ENCODE data around the gene CPSF2. TPM values are rescaled to one million over a fixed set of nuclear protein-coding genes. Genes with fewer than 3 reads are reported as not detected.

CPSF2 gene
- total RNA-seq, 1 experiment from 2014 or later = 116 TPM

DNA sequence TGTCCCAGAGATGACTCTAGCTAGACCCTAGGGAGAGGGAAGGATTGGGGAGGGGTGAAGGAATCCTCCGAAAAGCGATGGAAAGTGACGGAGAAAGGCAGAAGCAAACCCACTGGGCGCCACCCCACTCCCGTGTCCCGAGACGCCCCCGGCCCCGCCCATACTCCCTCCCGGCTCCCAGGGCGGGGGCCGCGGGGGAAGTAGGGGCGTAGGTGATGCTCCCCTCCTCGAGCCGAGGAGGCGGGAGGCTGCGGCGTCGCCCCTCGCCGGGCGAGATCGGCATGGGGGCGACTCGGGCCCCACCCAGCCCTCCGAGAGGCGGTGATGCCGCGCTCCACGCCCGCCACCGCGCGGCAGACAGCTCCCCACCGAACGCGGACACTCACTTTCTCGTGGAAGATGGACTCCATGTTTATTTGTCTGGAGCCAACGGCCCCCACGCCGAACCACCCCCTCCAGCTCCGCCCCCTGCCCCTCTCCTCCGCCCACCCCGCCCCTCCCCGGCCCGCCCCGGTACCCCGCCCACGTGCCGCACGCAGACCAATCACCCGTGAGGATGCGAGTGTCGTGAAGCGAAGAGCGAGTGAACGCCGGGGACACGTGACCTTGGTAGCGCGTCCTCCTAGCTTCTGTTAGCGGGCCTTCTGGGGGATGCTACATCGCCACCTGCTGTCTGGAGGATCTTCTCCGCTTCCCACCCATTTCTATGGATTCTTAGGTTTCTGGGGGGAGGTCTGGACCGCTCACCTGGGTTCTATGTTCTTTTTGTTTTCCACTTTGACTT is 15.4 kb upstream of the CPSF2 start, which contains the start of gene ATXN3:
Gene ATXN3 (minus strand): TSS at position 440 of the 784 bp plus-strand sequence. CDS start 30 bp downstream, at position 410.
- ChIA-PET CTCF (interaction anchor here (0.6 to 3.9 kb wide), 14 partner anchors 8 to 749 kb away, joined by 3 to 55 read pairs (median 4); partner anchors contain the start of genes CPSF2 and NDUFB1), POLR2A (interaction anchor here (0.6 to 6.7 kb wide), 17 partner anchors 9 to 1006 kb away, joined by 3 to 176 read pairs (median 3); partner anchors contain the start of genes CPSF2, LGMN, NDUFB1 and TRIP11)
- Mint-ChIP-seq H3K27ac (ENCODE audit: low read depth, unreplicated experiment) (peak within 1 kb of the TSS; percentile 93), H3K4me3 (ENCODE audit: unreplicated experiment) (peak within 1 kb of the TSS; percentile 97), H3K27me3 (ENCODE audit: insufficient read depth, unreplicated experiment) (no peaks in the 10 kb centered on the region), H3K36me3 (ENCODE audit: insufficient read depth, unreplicated experiment) (peaks cover 7% of the 10 kb centered on the region), H3K4me1 (ENCODE audit: insufficient read depth, unreplicated experiment) (peaks cover 24% of the 10 kb centered on the region), H3K9me3 (ENCODE audit: unreplicated experiment) (no peaks in the 10 kb centered on the region)
- intact Hi-C loops (cut with micrococcal nuclease) = loop anchor here (2.0 kb wide), 1 partner anchor 66 kb away; the partner anchor contains the start of gene TRIP11
- BruUV-seq (replicated peaks) = no TSS peak
- peak; percentile 98 for DNase-seq (ENCODE audit: unreplicated experiment)
- TF ChIP-seq, protein P1, sequence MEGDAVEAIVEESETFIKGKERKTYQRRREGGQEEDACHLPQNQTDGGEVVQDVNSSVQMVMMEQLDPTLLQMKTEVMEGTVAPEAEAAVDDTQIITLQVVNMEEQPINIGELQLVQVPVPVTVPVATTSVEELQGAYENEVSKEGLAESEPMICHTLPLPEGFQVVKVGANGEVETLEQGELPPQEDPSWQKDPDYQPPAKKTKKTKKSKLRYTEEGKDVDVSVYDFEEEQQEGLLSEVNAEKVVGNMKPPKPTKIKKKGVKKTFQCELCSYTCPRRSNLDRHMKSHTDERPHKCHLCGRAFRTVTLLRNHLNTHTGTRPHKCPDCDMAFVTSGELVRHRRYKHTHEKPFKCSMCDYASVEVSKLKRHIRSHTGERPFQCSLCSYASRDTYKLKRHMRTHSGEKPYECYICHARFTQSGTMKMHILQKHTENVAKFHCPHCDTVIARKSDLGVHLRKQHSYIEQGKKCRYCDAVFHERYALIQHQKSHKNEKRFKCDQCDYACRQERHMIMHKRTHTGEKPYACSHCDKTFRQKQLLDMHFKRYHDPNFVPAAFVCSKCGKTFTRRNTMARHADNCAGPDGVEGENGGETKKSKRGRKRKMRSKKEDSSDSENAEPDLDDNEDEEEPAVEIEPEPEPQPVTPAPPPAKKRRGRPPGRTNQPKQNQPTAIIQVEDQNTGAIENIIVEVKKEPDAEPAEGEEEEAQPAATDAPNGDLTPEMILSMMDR (IDR thresholded peaks at IDR 0.05; ENCODE audit: unreplicated experiment) = peak; percentile 52

DNA sequence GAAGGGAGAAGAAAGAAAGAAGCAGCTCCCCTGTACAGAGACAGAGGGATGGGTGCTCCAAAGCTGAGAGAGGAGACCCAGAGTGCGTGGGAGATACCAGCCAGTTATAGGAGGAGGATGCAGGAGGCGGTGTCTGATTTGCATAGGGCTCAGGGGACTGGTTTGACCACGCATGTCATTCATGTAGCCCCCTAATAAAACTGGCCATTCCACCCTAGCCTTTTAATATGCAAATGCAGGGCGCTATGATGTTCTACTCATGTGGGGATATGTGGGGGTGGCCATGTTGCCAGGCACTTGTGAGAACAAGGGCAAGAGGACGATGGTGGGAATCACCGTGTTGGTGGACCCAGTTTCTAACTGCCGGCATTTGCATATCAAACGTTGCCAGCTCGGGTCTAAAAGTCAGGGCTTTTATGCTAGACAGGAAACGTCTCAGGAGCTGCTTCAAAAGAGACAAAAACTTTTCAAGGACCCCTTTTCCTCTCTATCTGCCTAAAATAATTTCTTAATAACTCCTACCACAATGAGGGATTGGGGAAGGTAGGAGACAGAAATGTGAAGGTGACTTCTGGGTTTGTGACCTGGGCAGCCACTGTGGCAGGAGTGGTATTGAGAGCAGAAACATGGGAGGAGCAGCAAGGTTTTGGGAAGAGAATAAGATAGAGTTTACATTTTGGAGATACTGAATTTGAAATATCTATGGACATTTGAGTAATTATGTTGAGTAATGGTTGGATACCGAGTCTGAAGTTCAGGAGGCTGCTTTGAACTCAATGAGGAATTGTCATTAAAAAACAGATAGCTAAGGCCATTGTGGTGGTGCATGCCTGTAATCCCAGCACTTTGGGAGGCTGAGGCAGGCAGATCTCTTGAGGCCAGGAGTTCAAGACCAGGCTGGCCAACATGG is 13.2 kb upstream of the CPSF2 start:
- H3K4me3 Mint-ChIP-seq (ENCODE audit: unreplicated experiment) = no peak overlapping the region
- CTCF ChIA-PET = interaction anchor here (1.0 to 3.9 kb wide), 3 partner anchors 9 to 39 kb away, joined by 5 to 55 read pairs (median 6); partner anchors contain the start of genes CPSF2 and NDUFB1
- TF ChIP-seq, protein P1 (IDR thresholded peaks at IDR 0.05; ENCODE audit: unreplicated experiment) = no peak
- H3K27ac Mint-ChIP-seq (ENCODE audit: low read depth, unreplicated experiment) = peak overlapping the region; percentile 40
- intact Hi-C loops (cut with micrococcal nuclease) = no loop called here
- H3K27me3 Mint-ChIP-seq (ENCODE audit: insufficient read depth, unreplicated experiment) = no peaks in the 10 kb centered on the region
- BruUV-seq (replicated peaks) = no TSS peak
- no peaks in the 10 kb centered on the region for H3K36me3 Mint-ChIP-seq (ENCODE audit: insufficient read depth, unreplicated experiment)
- H3K9me3 Mint-ChIP-seq (ENCODE audit: unreplicated experiment) = no peaks in the 10 kb centered on the region
- POLR2A ChIA-PET = interaction anchor here (6.7 kb wide), 1 partner anchor 11 kb away, joined by 176 read pairs; the partner anchor contains the start of genes CPSF2 and NDUFB1
- no peak for DNase-seq (ENCODE audit: unreplicated experiment)
- peaks cover 12% of the 10 kb centered on the region for H3K4me1 Mint-ChIP-seq (ENCODE audit: insufficient read depth, unreplicated experiment)

DNA sequence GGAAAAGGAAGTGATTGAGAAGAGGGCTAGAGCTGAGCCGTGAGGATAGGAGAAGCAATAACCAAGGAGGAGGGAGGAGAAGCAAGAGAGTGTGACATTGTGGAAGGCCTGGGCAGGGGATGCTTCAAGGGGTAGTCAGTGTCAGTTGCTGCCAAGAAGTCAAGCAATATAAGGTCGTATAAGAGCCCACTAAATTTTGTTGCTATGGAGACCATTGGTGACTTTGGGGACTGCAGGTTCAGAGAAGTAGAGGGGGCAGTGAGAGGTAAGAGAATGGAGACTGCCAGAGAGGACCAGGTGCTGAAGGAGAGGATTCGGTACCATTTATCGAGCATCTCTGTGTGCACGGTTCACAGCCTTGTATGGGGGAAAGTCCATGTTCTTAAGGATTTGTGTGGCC is 12.3 kb upstream of the CPSF2 start:
- H3K4me1 Mint-ChIP-seq (ENCODE audit: insufficient read depth, unreplicated experiment) = peaks cover 12% of the 10 kb centered on the region
- no peaks in the 10 kb centered on the region for H3K9me3 Mint-ChIP-seq (ENCODE audit: unreplicated experiment)
- H3K4me3 Mint-ChIP-seq (ENCODE audit: unreplicated experiment) = no peak overlapping the region
- ChIA-PET CTCF (no interaction called here), POLR2A (interaction anchor here (6.7 kb wide), 1 partner anchor 10 kb away, joined by 176 read pairs; the partner anchor contains the start of genes CPSF2 and NDUFB1)
- peak overlapping the region; percentile 24 for H3K27ac Mint-ChIP-seq (ENCODE audit: low read depth, unreplicated experiment)
- intact Hi-C loops (cut with micrococcal nuclease) = no loop called here
- no peak for DNase-seq (ENCODE audit: unreplicated experiment)
- BruUV-seq (replicated peaks) = no TSS peak
- no peaks in the 10 kb centered on the region for H3K27me3 Mint-ChIP-seq (ENCODE audit: insufficient read depth, unreplicated experiment)
- TF ChIP-seq, protein P1 (IDR thresholded peaks at IDR 0.05; ENCODE audit: unreplicated experiment) = no peak
- no peaks in the 10 kb centered on the region for H3K36me3 Mint-ChIP-seq (ENCODE audit: insufficient read depth, unreplicated experiment)

Data from MCF 10A (cell line).